ENCODE data around the gene VAT1L. TPM values are rescaled to one million over a fixed set of nuclear protein-coding genes. Genes with fewer than 3 reads are reported as not detected.

The VAT1L gene
- total RNA-seq, 2 donors from 2014 or later: 0.53 to 4.1 TPM

GRCh38 chr16:77895962-77896361 lies 107.6 kb downstream of the VAT1L start:
- Mint-ChIP-seq H3K4me1 (peaks cover 10% of the 10 kb centered on the region), H3K36me3 (ENCODE audit: low read depth) (no peaks in the 10 kb centered on the region), H3K27me3 (ENCODE audit: insufficient read depth) (no peaks in the 10 kb centered on the region), H3K9me3 (no peaks in the 10 kb centered on the region), H3K27ac (no peak overlapping the region), H3K4me3 (no peak overlapping the region)
- no peak for DNase-seq
- Histone ChIP-seq H3K4me1 (ENCODE audit: control insufficient read depth, insufficient read depth, low read length) (no peaks in the 10 kb centered on the region), H3K36me3 (ENCODE audit: control insufficient read depth, insufficient read depth, low read length) (no peaks in the 10 kb centered on the region), H3K4me3 (ENCODE audit: low read length) (no peak overlapping the region), H3K9ac (ENCODE audit: extremely low read depth, low read length, poor library complexity, severe bottlenecking) (no peak overlapping the region), H3K9me3 (ENCODE audit: control insufficient read depth, low read length) (no peaks in the 10 kb centered on the region), H3K27ac (ENCODE audit: low read depth, low read length) (no peak overlapping the region), H3K27me3 (ENCODE audit: control insufficient read depth, insufficient read depth, low read length, poor library complexity, severe bottlenecking) (no peaks in the 10 kb centered on the region)
- no peak for TF ChIP-seq CTCF (conservative IDR thresholded peaks at IDR 0.05)
- 69% methylated on average over 7 of the region's 7 CpGs; no CpG with 5 or more reads in 1 of the 2 experiments for WGBS, 2 experiments (ENCODE audit: insufficient coverage in 1 of 2, insufficient read length in 1 of 2)

- Histone ChIP-seq H3K9me3 (ENCODE audit: control insufficient read depth, low read length) (no peaks in the 10 kb centered on the region), H3K9ac (ENCODE audit: extremely low read depth, low read length, poor library complexity, severe bottlenecking) (no peak overlapping the region), H3K27ac (ENCODE audit: low read depth, low read length) (no peak overlapping the region), H3K4me3 (ENCODE audit: low read length) (no peak overlapping the region), H3K36me3 (ENCODE audit: control insufficient read depth, insufficient read depth, low read length) (no peaks in the 10 kb centered on the region), H3K4me1 (ENCODE audit: control insufficient read depth, insufficient read depth, low read length) (no peaks in the 10 kb centered on the region), H3K27me3 (ENCODE audit: control insufficient read depth, insufficient read depth, low read length, poor library complexity, severe bottlenecking) (no peaks in the 10 kb centered on the region)
- no peaks in the 10 kb centered on the region for H3K27me3 Mint-ChIP-seq (ENCODE audit: insufficient read depth)
- H3K27ac Mint-ChIP-seq: no peak overlapping the region
- no peak overlapping the region for H3K4me3 Mint-ChIP-seq
- no peaks in the 10 kb centered on the region for H3K36me3 Mint-ChIP-seq (ENCODE audit: low read depth)
- H3K9me3 Mint-ChIP-seq: no peaks in the 10 kb centered on the region
- 69 to 72% methylated on average over 7 of the region's 7 CpGs for WGBS, 2 experiments (ENCODE audit: insufficient coverage in 1 of 2, insufficient read length in 1 of 2)
- H3K4me1 Mint-ChIP-seq: peaks cover 10% of the 10 kb centered on the region
- no peak for DNase-seq
- TF ChIP-seq CTCF (conservative IDR thresholded peaks at IDR 0.05): no peak
Observed at GRCh38 chr16:77896415-77897128, 108.2 kb downstream of the VAT1L start.

- no peaks in the 10 kb centered on the region for H3K36me3 ChIP-seq (ENCODE audit: control insufficient read depth, insufficient read depth, low read length)
- no peaks in the 10 kb centered on the region for H3K36me3 Mint-ChIP-seq (ENCODE audit: low read depth)
- H3K27me3 ChIP-seq (ENCODE audit: control insufficient read depth, insufficient read depth, low read length, poor library complexity, severe bottlenecking): no peaks in the 10 kb centered on the region
- H3K4me3 ChIP-seq (ENCODE audit: low read length): no peak overlapping the region
- H3K9me3 ChIP-seq (ENCODE audit: control insufficient read depth, low read length): no peaks in the 10 kb centered on the region
- no peak overlapping the region for H3K9ac ChIP-seq (ENCODE audit: extremely low read depth, low read length, poor library complexity, severe bottlenecking)
- 75 to 90% methylated on average over 3 of the region's 3 CpGs for WGBS, 2 experiments (ENCODE audit: insufficient coverage in 1 of 2, insufficient read length in 1 of 2)
- H3K4me1 ChIP-seq (ENCODE audit: control insufficient read depth, insufficient read depth, low read length): no peaks in the 10 kb centered on the region
- no peak for TF ChIP-seq CTCF (conservative IDR thresholded peaks at IDR 0.05)
- no peak overlapping the region for H3K27ac ChIP-seq (ENCODE audit: low read depth, low read length)
- H3K27ac Mint-ChIP-seq: no peak overlapping the region
- H3K4me3 Mint-ChIP-seq: no peak overlapping the region
- no peak for DNase-seq
- no peaks in the 10 kb centered on the region for H3K27me3 Mint-ChIP-seq (ENCODE audit: insufficient read depth)
- H3K4me1 Mint-ChIP-seq: peaks cover 10% of the 10 kb centered on the region
- no peaks in the 10 kb centered on the region for H3K9me3 Mint-ChIP-seq
Observed at GRCh38 chr16:77897129-77897437, 108.7 kb downstream of the VAT1L start.

Measured in endodermal cell (in vitro differentiated cells).